Stimulated activated effector memory CD8-positive, alpha-beta T cell treated with anti-CD3 and anti-CD28 coated beads, Interleukin-12 subunit alpha, Interleukin-12 subunit beta, amount 100 ng/mL, for 72 hours (primary cell): ENCODE data around the gene CWC27.

Source experiments
- ATAC-seq: fragments of 150-1000 bp; cut with Tn5 transposase; 2 replicates; pipeline ENCODE4 v1.10.0; 2021
- DNase-seq, 2 donors: peaks; one replicate each; pipeline ENCODE4 v3.0.0; 2021 to 2022; ENCODE audit warnings: low spot score in 2 of 2
- H3K27ac Mint-ChIP-seq: one replicate; pipeline ENCODE4 v1.8.0; 2022; ENCODE audit warnings: mild to moderate bottlenecking, mixed read lengths
- H3K36me3 Mint-ChIP-seq: one replicate; pipeline ENCODE4 v1.8.0; 2022; ENCODE audit warnings: mild to moderate bottlenecking, mixed read lengths
- H3K4me1 Mint-ChIP-seq: one replicate; pipeline ENCODE4 v1.8.0; 2022; ENCODE audit warnings: mixed read lengths
- H3K4me3 Mint-ChIP-seq: one replicate; pipeline ENCODE4 v1.8.0; 2022; ENCODE audit warnings: mild to moderate bottlenecking, mixed read lengths
- H3K9me3 Mint-ChIP-seq: one replicate; pipeline ENCODE4 v1.8.0; 2022; ENCODE audit warnings: mixed read lengths

The CWC27 gene

GRCh38 chr5:65010841-65011240, 242.1 kb downstream of the CWC27 start:
- no peaks in the 10 kb centered on the region for H3K4me1 Mint-ChIP-seq
- no peak overlapping the region for H3K4me3 Mint-ChIP-seq
- ATAC-seq (no peak), DNase-seq (no peak)
- peaks cover 6% of the 10 kb centered on the region for H3K36me3 Mint-ChIP-seq
- no peaks in the 10 kb centered on the region for H3K9me3 Mint-ChIP-seq
- H3K27ac Mint-ChIP-seq: no peak overlapping the region

- no peaks in the 10 kb centered on the region for H3K4me1 Mint-ChIP-seq
- H3K9me3 Mint-ChIP-seq: no peaks in the 10 kb centered on the region
- no peak for ATAC-seq
- H3K4me3 Mint-ChIP-seq: no peak overlapping the region
- H3K36me3 Mint-ChIP-seq: peaks cover 4% of the 10 kb centered on the region
- no peak overlapping the region for H3K27ac Mint-ChIP-seq
- DNase-seq: no peak
These were observed 243.7 kb downstream of the CWC27 start for GRCh38 chr5:65012301-65012892.

GRCh38 chr5:65013166-65013565, 244.4 kb downstream of the CWC27 start:
- Mint-ChIP-seq H3K27ac (no peak overlapping the region), H3K36me3 (no peaks in the 10 kb centered on the region), H3K9me3 (no peaks in the 10 kb centered on the region)

GRCh38 chr5:65014769-65015168, 246.0 kb downstream of the CWC27 start:
- Mint-ChIP-seq H3K4me3 (no peak overlapping the region), H3K4me1 (no peaks in the 10 kb centered on the region), H3K36me3 (no peaks in the 10 kb centered on the region), H3K9me3 (no peaks in the 10 kb centered on the region), H3K27ac (no peak overlapping the region)
- DNase-seq (no peak), ATAC-seq (no peak)

More at GRCh38 chr5:65013166-65013565, 244.4 kb downstream of the CWC27 start:
- DNase-seq: no peak
- H3K4me1 Mint-ChIP-seq: no peaks in the 10 kb centered on the region
- H3K4me3 Mint-ChIP-seq: no peak overlapping the region
- ATAC-seq: no peak

GRCh38 chr5:65015767-65016166, 247.0 kb downstream of the CWC27 start:
- Mint-ChIP-seq H3K36me3 (no peaks in the 10 kb centered on the region), H3K4me3 (no peak overlapping the region), H3K9me3 (no peaks in the 10 kb centered on the region), H3K27ac (no peak overlapping the region), H3K4me1 (no peaks in the 10 kb centered on the region)
- no peak for DNase-seq
- no peak for ATAC-seq

GRCh38 chr5:65017636-65018035, 248.9 kb downstream of the CWC27 start:
- peaks cover 10% of the 10 kb centered on the region for H3K4me1 Mint-ChIP-seq
- no peaks in the 10 kb centered on the region for H3K9me3 Mint-ChIP-seq
- no peaks in the 10 kb centered on the region for H3K36me3 Mint-ChIP-seq
- DNase-seq (no peak), ATAC-seq (no peak)
- no peak overlapping the region for H3K27ac Mint-ChIP-seq
- no peak overlapping the region for H3K4me3 Mint-ChIP-seq

GRCh38 chr5:65018763-65019162, 250.0 kb downstream of the CWC27 start:
- H3K4me3 Mint-ChIP-seq: no peak overlapping the region
- H3K27ac Mint-ChIP-seq: no peak overlapping the region
- no peak for DNase-seq
- no peaks in the 10 kb centered on the region for H3K36me3 Mint-ChIP-seq
- peaks cover 10% of the 10 kb centered on the region for H3K4me1 Mint-ChIP-seq
- H3K9me3 Mint-ChIP-seq: no peaks in the 10 kb centered on the region
- ATAC-seq: no peak

GRCh38 chr5:65020492-65020891, 251.8 kb downstream of the CWC27 start:
- H3K36me3 Mint-ChIP-seq: no peaks in the 10 kb centered on the region

GRCh38 chr5:65021527-65022226, 252.9 kb downstream of the CWC27 start:
- ATAC-seq: peak; percentile 80
- Mint-ChIP-seq H3K9me3 (no peaks in the 10 kb centered on the region), H3K4me3 (no peak overlapping the region), H3K36me3 (no peaks in the 10 kb centered on the region), H3K27ac (peak overlapping the region; percentile 23), H3K4me1 (peaks cover 11% of the 10 kb centered on the region)
- no peak for DNase-seq

More at GRCh38 chr5:65020492-65020891, 251.8 kb downstream of the CWC27 start:
- ATAC-seq (no peak), DNase-seq (no peak)
- H3K9me3 Mint-ChIP-seq: no peaks in the 10 kb centered on the region
- peaks cover 10% of the 10 kb centered on the region for H3K4me1 Mint-ChIP-seq
- H3K4me3 Mint-ChIP-seq: no peak overlapping the region
- no peak overlapping the region for H3K27ac Mint-ChIP-seq

GRCh38 chr5:65022932-65023331, 254.2 kb downstream of the CWC27 start:
- Mint-ChIP-seq H3K4me3 (no peak overlapping the region), H3K36me3 (no peaks in the 10 kb centered on the region), H3K4me1 (peaks cover 18% of the 10 kb centered on the region), H3K27ac (no peak overlapping the region), H3K9me3 (no peaks in the 10 kb centered on the region)
- DNase-seq (no peak), ATAC-seq (no peak)

GRCh38 chr5:65024681-65025080, 256.0 kb downstream of the CWC27 start:
- no peaks in the 10 kb centered on the region for H3K36me3 Mint-ChIP-seq
- H3K4me1 Mint-ChIP-seq: peaks cover 18% of the 10 kb centered on the region
- DNase-seq: no peak
- ATAC-seq: no peak
- H3K27ac Mint-ChIP-seq: no peak overlapping the region
- H3K9me3 Mint-ChIP-seq: no peaks in the 10 kb centered on the region
- H3K4me3 Mint-ChIP-seq: no peak overlapping the region

- H3K9me3 Mint-ChIP-seq: no peaks in the 10 kb centered on the region
- peak overlapping the region; percentile 79 for H3K27ac Mint-ChIP-seq
- no peak overlapping the region for H3K4me3 Mint-ChIP-seq
- H3K36me3 Mint-ChIP-seq: no peaks in the 10 kb centered on the region
- no peak for DNase-seq
- H3K4me1 Mint-ChIP-seq: peaks cover 9% of the 10 kb centered on the region
- no peak for ATAC-seq
These were observed 258.3 kb downstream of the CWC27 start for GRCh38 chr5:65026816-65027548.

GRCh38 chr5:65029178-65029577, 260.4 kb downstream of the CWC27 start:
- DNase-seq: no peak
- no peak for ATAC-seq
- Mint-ChIP-seq H3K9me3 (no peaks in the 10 kb centered on the region), H3K36me3 (no peaks in the 10 kb centered on the region), H3K4me3 (no peak overlapping the region), H3K27ac (no peak overlapping the region), H3K4me1 (peaks cover 9% of the 10 kb centered on the region)

GRCh38 chr5:65030056-65030455, 261.3 kb downstream of the CWC27 start:
- Mint-ChIP-seq H3K4me3 (no peak overlapping the region), H3K27ac (no peak overlapping the region), H3K36me3 (peaks cover under 1% of the 10 kb centered on the region), H3K9me3 (no peaks in the 10 kb centered on the region), H3K4me1 (peaks cover 9% of the 10 kb centered on the region)
- ATAC-seq: no peak
- DNase-seq: no peak

GRCh38 chr5:65032250-65032649, 263.5 kb downstream of the CWC27 start:
- DNase-seq (no peak), ATAC-seq (no peak)
- no peak overlapping the region for H3K27ac Mint-ChIP-seq
- H3K4me1 Mint-ChIP-seq: peaks cover 16% of the 10 kb centered on the region
- H3K36me3 Mint-ChIP-seq: peaks cover 13% of the 10 kb centered on the region
- H3K9me3 Mint-ChIP-seq: no peaks in the 10 kb centered on the region
- H3K4me3 Mint-ChIP-seq: no peak overlapping the region
